GM10847 (cell line): ENCODE data around the gene AFAP1.

Experiments used
- POLR2A ChIP-seq: IDR thresholded peaks from 2 replicates; pipeline ENCODE4 v1.6.1; 2011; ENCODE audit not compliant: insufficient read length; ENCODE audit errors: extremely low read depth

The AFAP1 gene

GRCh38 chr4:7973545-7973981 is 33.9 kb upstream of the AFAP1 start:
- TF ChIP-seq POLR2A = no peak

DNA sequence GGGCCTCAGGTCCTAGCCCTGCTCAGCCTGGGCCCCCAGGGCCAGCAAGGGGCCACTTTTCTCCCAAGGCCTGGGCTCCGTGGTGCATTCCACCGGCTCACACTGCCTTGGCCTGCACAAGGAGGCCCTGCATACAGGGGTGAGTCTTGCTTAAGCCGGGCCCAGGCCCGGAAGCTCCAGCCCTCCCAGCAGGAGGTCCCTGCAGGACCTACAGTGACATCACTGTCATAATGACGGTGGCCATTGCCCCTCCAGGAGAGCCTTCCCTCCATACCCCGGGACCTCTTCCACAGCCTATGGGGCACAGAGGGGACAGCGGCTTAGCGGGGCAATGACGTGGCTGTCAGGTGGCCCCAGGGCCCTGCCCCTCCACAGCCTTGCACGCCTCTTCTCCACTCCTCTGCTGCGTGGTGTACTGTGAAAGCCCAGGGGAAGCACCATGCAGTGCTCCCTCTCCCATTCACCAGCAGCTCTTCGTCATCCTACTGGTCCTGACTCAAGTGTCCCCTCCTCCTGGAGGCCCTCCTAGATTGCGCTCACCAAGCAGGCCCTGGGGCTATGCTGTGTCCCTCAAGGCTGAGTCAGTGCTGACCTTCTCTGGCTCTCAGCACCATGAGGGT is 32.3 kb upstream of the AFAP1 start:
- no peak for TF ChIP-seq POLR2A

DNA sequence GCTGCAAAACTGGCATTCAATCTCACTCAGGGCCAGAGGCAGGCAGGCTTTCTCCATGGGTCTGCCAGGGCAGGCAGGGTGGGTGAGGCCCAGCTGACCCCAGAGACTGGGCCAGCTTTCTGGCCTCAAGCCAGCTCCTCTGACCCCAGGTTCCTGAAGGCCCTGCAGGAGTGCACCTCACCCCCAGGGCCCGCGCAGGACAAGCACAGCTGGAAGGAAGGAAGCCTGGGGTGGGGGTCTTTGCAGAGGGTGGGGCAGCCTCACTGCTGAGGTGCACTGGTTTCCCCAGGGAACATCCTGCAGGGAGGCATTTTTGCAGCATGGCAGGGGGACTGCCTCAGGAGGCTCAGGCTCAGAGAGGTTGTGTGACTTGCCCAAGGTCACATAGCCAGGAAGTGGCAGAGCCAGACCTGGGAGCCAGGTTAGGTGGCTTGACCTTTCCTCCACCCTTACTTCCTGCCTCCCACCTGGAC is 31.5 kb upstream of the AFAP1 start:
- TF ChIP-seq POLR2A = no peak

DNA sequence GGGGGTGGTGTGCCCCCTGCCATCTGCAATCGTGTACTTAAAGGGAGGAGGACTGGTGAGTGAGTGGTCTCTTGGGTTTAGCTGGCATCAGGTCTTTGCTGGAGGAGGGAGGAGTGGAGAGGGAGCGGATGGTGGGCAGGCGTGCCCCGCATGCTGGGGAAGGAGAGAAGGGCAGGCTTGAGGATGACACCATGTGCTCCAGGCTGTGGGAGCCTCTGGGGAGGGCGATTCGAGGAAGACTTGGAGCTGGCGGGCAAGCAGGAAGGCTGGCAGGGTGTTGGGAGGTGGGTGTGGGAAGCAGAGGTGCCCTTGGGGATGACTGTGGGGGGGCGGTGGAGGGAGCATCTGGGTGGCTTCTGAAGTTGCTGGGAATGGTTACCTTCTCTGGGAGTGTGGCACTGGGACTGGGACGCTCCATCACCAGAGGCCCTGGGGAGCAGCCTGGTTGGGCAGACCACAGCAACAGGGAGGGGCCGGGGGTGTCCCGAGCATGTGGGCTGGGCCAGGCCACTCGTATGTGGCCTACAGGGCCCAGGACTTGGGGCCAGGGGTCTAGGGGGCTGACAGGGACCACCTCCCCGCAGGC is 30.8 kb upstream of the AFAP1 start:
- TF ChIP-seq POLR2A = no peak

DNA sequence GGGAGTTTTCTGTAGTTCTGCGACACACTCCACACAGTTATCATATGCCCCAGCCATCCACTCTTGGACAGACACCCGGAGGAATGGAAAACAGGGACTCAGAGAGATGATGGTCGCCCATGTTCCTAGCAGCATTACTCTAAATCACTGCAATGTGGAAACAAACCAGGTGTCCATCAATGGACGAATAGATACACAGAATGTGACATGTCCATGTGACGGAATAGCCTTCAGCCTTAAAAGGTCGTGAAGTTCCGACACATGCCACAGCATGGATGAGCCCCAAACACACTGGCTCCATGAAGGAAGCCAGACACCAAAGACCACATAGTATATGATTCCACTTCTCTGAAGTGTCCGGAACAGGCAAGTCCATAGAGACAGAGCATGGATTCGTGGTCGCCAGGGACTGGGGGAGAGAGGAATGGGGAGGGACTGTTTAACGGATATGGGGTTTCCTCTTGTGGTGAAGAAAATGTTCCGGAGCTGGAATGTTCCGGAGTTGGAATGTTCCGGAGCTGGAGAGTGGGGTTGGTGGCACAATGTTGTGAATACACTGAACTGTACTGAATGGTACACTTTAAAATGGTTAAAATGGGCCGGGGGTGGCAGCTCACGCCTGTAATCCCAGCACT is 28.7 kb upstream of the AFAP1 start:
- TF ChIP-seq POLR2A = no peak

- TF ChIP-seq POLR2A = no peak
Measured at GRCh38 chr4:7967501-7968261, 28.0 kb upstream of the AFAP1 start.

DNA sequence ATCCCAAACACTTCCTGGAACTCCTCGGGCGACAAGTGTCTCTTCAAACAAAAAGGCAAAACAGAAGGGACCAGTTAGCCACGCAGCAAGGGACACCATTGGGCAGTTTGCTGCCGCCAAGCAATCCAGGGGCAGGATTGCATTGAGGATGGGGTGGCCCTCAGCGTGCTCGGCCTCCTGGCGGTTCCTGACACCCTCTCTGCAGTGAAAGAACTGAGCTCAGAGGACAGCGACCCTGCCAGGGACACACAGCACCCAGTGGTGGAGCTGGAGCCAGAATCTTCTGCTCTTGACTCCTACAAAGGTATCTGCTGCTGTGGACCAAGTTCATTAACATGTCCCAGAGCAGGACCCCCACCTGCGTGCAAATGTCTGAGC is 27.4 kb upstream of the AFAP1 start:
- no peak for TF ChIP-seq POLR2A

- TF ChIP-seq POLR2A = no peak
Measured at GRCh38 chr4:7966281-7967062, 26.8 kb upstream of the AFAP1 start.

DNA sequence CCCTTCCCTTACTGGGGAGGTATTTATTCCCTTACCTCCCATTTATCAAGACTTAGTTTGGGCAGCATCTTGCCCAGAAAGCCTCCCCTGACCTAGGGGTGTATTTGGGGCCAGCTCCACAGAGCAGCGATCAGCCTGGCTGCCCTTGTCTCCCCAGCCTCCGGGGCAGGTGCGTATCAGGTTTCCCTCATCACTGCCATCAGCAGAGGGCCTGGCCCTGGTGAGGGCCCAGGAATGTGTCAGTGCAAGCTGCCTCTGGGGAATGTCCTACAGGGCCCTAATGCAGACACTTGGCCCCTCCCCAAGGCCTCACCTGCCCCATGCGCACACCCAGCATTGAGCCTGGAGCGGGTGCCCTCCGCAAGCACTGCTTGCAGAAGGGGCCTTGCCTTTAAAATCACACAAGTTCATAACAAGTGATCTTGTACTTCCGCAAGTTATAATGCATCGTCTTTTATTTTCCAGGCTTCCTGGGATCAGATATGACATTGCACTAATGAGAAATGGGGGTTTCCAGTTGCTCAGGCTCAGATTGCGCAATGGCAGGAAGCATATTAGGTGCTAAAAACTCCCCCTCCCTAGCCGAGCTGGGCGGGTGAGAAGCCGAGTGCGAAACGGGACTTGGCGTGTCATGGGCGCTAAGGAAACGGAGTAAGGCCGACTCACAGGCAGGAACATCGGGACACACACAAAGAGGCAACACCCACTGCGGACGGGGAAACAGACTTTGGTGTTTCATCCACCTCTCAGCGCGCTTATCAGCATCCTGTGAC is 25.4 kb upstream of the AFAP1 start:
- TF ChIP-seq POLR2A = no peak

GRCh38 chr4:7964459-7964858 is 24.8 kb upstream of the AFAP1 start:
- TF ChIP-seq POLR2A = no peak

- no peak for TF ChIP-seq POLR2A
Measured at GRCh38 chr4:7963691-7964090, 24.0 kb upstream of the AFAP1 start.

DNA sequence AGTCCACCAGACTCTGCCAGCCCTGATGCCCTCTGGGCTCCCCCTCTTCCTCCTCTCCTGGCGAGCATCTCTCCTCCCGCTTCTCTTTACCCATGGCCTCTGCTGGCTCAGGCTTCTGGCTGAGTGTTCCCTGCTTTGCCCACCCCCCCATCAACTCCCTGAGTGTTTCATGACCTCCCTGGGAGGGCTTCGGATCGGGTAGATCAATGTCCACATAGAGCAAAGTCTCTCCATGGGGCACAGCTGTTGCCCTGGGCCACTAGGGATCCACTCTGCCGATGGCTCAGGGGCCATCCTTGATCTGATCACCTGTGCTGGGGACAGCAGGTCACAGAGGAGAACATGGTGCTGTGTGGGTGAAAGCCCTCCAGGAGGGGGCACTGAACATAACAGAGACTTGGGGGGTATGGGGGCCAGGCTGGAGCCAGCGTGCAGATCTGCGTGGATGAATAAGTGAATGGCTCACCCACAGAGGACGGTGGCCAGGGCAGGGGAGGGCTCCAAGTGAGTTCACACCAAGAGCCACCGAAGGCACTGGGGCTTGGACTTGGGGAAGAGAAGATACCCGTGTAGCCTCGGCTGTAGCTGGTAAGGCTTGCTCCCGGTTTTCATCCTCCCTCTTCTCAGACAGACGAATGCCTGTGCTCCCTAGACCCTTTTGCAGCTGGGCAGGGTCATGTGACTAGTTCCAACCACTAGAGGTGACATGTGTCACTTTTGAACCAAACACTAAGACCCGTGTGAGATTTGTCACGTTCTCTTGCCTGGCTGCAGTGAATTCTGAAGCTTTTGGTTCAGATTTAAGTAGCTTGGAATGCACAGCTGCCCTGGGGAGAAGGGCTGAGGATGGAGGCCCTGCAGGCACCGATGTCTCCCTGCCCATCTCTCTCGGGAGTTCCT is 23.2 kb upstream of the AFAP1 start:
- no peak for TF ChIP-seq POLR2A
